Left lung (tissue), 10 donors: Measurements from ENCODE around the gene MCF2L. TPM values are rescaled to one million over a fixed set of nuclear protein-coding genes. Genes with fewer than 3 reads are reported as not detected.

ENCODE experiments used
- ATAC-seq: fragments of 200-7000 bp; cut with Tn5 transposase; one replicate; pipeline ENCODE4 v1.9.1; 2020; ENCODE audit warnings: moderate library complexity
- DNase-seq, 4 donors: peaks; one replicate each; pipeline ENCODE4 v3.0.0-alpha.2; 2013 to 2020
- H3K27ac ChIP-seq, 2 donors: fragments of 200-600 bp; sonication (generic) in 1 of 2; one replicate each; pipeline versions ENCODE4 v1.5.0 to v1.8.0; 2020 to 2021
- H3K27me3 ChIP-seq, 2 donors: fragments of 200-600 bp; sonication (generic) in 1 of 2; one replicate each; pipeline versions ENCODE4 v1.5.0 to v1.8.0; 2020 to 2021
- H3K36me3 ChIP-seq, 2 donors: fragments of 200-600 bp; sonication (generic) in 1 of 2; one replicate each; pipeline versions ENCODE4 v1.5.0 to v1.8.0; 2020 to 2021
- H3K4me1 ChIP-seq, 2 donors: fragments of 200-600 bp; one replicate each; pipeline ENCODE4 v1.8.0; 2021
- H3K4me3 ChIP-seq, 2 donors: fragments of 200-600 bp; sonication (generic) in 1 of 2; one replicate each; pipeline versions ENCODE4 v1.5.0 to v1.8.0; 2020 to 2021; ENCODE audit warnings: mild to moderate bottlenecking in 1 of 2
- H3K9me3 ChIP-seq, 2 donors: fragments of 200-600 bp; sonication (generic) in 1 of 2; one replicate each; pipeline versions ENCODE4 v1.5.0 to v1.8.0; 2020 to 2021
- intact Hi-C, 2 donors: fragments of 100-400 bp; cut with DNase I; formaldehyde crosslinking; loops; one replicate each; pipeline versions ENCODE4 v1.11.2 to v1.14.2; 2022
- polyA plus RNA-seq, 6 donors: library from polyadenylated mRNA; unstranded; fragments of 120-200 nt; gene quantifications; one replicate each; pipeline ENCODE4 v1.2.1, GENCODE V29; 2013; ENCODE audit not compliant: insufficient read length in 6 of 6
- total RNA-seq, 2 donors: library from RNA; stranded (reverse); fragmentation: NEBNext Ultra II Directional; extraction: Animal tissue kit (Norgen Biotek cat#: 25700); gene quantifications; one replicate each; pipeline ENCODE4 v1.2.1, GENCODE V29; 2021
- TF ChIP-seq, protein P1 (sequence below), 2 donors: fragments of 200-600 bp; sonication (generic) in 1 of 2; IDR thresholded peaks; one replicate each; pipeline versions ENCODE4 v1.5.0 to v1.8.0; 2021; ENCODE audit warnings: antibody characterized with exemption in 2 of 2
- donor health status: DM: no; HTN: yes; CAD: no.
- donor health status: DM: no; HTN: no; CAD: no.

The MCF2L gene
- total and polyA plus RNA-seq, 8 donors, result 22.2 to 39.5 (median 33.7) TPM

DNA sequence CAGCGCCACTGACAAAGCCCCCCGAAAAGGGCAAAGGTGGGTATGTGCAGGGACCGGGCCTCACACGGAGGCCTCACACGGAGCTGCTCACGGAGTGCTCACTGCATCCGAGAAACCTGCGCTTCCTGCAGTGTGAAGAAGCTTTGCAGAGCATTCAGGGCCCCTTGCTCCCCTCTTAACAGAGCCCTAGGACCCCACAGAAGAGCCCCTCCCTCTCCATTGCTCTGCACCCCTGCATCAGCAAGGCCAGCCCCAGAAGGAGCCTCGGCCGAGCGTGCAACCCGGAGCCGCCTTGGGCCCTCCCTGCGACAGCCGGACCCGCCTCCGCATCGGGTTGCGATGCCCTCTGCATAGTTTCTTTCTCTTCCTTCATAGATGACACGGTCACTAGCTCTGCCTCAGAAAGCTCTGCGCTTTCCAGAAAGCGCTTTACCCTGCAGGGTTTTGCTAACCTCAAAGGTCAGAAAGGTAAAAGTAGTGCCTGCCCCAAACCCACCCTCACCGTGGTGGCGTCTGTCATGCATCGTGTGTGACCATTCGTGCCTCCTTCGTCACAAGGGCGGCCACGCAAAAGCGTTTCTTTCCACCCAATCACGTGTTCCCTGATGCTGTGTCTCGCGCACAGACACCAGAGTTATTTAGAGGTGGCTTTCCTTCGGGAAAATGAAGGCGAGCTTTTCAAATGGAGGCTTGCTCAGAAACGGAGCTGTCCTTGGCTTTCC, 120.8 kb downstream of the MCF2L start:
- Histone ChIP-seq H3K4me3 (no peak overlapping the region), H3K27ac (no peak overlapping the region), H3K36me3 (peaks cover 0 to 43% of the 10 kb centered on the region in 2 donors), H3K9me3 (no peaks in the 10 kb centered on the region), H3K27me3 (no peaks in the 10 kb centered on the region), H3K4me1 (no peaks in the 10 kb centered on the region)
- TF ChIP-seq, protein P1, sequence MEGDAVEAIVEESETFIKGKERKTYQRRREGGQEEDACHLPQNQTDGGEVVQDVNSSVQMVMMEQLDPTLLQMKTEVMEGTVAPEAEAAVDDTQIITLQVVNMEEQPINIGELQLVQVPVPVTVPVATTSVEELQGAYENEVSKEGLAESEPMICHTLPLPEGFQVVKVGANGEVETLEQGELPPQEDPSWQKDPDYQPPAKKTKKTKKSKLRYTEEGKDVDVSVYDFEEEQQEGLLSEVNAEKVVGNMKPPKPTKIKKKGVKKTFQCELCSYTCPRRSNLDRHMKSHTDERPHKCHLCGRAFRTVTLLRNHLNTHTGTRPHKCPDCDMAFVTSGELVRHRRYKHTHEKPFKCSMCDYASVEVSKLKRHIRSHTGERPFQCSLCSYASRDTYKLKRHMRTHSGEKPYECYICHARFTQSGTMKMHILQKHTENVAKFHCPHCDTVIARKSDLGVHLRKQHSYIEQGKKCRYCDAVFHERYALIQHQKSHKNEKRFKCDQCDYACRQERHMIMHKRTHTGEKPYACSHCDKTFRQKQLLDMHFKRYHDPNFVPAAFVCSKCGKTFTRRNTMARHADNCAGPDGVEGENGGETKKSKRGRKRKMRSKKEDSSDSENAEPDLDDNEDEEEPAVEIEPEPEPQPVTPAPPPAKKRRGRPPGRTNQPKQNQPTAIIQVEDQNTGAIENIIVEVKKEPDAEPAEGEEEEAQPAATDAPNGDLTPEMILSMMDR (IDR thresholded peaks at IDR 0.05), result no peak
- intact Hi-C loops, result no loop called here
- DNase-seq (peak in 1 of 4 donors; percentile 75), ATAC-seq (no peak)

DNA sequence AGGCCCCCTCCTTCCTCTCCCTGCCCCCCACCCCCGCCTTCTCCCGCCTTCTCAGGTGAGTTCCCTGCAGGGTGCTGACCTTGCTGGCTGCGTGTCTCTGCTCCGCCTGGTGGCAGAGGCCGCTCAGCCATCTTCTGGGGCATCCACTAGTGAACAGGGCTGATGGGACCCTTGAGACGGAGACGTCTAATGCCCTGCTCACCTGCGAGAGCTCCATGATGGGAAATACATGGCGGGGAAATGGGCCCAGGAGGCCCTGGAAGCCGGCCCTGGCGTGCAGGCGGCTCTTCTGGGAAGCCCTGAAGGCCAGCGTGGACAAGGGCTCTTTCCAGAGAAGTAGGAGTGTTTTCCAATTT, 121.4 kb downstream of the MCF2L start:
- DNase-seq (peak in 1 of 4 donors; percentile 58), ATAC-seq (no peak)
- Histone ChIP-seq H3K4me1 (no peaks in the 10 kb centered on the region), H3K4me3 (no peak overlapping the region), H3K36me3 (peaks cover 0 to 39% of the 10 kb centered on the region in 2 donors), H3K9me3 (no peaks in the 10 kb centered on the region), H3K27me3 (no peaks in the 10 kb centered on the region), H3K27ac (no peak overlapping the region)
- TF ChIP-seq, protein P1 (IDR thresholded peaks at IDR 0.05), result no peak
- intact Hi-C loops, result no loop called here

DNA sequence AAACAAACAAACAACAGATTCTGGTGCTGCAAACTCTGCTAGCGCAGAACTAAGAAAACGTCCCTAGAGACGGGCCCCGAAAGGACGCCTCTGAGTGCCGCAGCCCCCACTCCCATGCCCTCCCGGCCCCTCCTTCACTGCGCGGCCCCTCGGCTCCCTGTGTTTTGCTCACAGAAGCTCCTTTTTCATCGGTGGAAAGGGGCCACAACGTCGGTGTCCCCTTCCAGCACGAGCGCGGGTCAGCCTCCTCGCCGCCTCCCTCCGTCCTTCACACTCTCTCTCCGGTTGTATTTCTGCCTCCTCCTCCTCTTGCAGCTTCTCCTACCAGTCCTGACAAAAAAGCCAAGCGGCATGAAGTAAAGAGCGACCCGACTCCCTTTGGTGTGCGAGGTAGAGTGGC, 121.8 kb downstream of the MCF2L start:
- H3K4me3 ChIP-seq, result no peak overlapping the region
- H3K27ac ChIP-seq, result no peak overlapping the region
- no peak for ATAC-seq
- no peaks in the 10 kb centered on the region for H3K9me3 ChIP-seq
- peak in 1 of 4 donors; percentile 53 for DNase-seq
- TF ChIP-seq, protein P1 (IDR thresholded peaks at IDR 0.05), result no peak
- H3K27me3 ChIP-seq, result no peaks in the 10 kb centered on the region
- no peaks in the 10 kb centered on the region for H3K4me1 ChIP-seq
- H3K36me3 ChIP-seq, result peaks cover 0 to 41% of the 10 kb centered on the region in 2 donors
- intact Hi-C loops, result no loop called here

DNA sequence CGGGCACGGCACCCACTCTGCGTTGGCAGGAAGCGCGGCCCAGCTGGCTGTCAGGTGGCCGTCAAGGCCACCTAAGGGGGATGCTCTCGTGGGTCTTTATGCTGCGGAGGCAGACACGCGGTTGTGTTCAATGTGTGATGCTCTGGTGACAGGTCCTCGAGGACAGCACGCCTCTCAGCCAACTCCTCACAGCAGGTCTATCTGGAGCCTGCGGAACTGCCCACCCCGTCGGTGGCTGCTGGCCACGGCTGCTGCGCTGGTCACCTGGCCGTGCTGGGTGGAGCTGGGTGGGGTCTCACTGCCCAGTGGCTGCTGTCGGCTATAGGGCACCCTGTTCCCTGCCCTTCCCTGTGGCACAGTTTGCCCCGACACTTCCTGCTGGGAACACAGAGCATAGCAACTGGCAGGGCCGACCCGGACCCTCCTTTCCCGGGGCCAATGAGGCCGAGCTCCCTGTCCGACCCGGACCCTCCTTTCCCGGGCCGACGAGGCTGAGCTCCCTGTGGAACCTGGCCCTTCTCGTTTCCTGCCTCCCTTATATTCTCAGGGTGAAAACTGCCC, 122.3 kb downstream of the MCF2L start:
- Histone ChIP-seq H3K36me3 (peaks cover 0 to 46% of the 10 kb centered on the region in 2 donors), H3K4me3 (no peak overlapping the region), H3K9me3 (no peaks in the 10 kb centered on the region), H3K27ac (no peak overlapping the region), H3K4me1 (no peaks in the 10 kb centered on the region), H3K27me3 (no peaks in the 10 kb centered on the region)
- intact Hi-C loops, result no loop called here
- DNase-seq (peak in 1 of 4 donors; percentile 61), ATAC-seq (no peak)
- TF ChIP-seq, protein P1 (IDR thresholded peaks at IDR 0.05), result no peak

DNA sequence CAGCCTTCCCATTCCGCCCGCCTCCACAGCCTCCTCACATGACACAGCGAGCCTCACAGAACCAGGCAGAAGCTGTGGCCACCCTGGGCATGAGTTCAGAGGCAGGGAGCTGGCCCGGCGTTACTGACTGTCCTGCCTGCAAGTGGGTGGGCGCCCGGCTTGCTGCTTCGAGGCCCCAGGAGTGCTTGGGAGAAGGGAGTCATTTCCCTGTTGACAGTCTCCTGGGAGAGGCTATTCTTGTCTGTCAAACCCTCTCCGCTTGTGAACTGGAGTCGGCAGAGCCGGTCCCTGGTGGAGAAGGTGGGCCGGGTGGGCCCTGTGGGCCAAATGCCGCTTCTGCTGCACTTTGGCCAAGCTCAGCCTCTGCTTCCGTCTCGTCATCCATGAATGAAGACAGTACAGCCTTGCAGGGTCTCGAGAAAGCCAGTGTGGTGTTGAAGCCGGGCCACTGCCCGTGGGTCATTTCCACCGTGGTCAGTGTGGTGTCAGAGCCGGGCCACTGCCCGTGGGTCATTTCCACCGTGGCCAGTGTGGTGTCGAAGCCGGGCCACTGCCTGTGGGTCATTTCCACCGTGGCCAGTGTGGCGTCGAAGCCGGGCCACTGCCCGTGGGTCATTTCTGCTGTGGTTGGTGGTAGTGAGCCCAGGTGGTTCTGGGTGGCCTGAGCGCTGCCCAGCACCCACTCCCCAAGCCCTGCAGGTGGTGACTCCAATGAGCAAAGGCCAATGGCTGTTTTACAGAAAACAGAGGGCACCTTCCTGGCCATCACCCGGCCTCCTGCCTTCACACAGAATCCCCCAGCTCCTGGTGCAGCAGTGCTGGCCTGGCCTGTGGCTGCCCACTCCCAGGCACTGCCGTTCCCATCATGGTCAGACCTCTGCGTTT, 123.1 kb downstream of the MCF2L start:
- H3K27ac ChIP-seq, result no peak overlapping the region
- peaks cover 0 to 4% of the 10 kb centered on the region in 2 donors for H3K27me3 ChIP-seq
- no peak overlapping the region for H3K4me3 ChIP-seq
- peak in 1 of 4 donors; percentile 80 for DNase-seq
- no peak for ATAC-seq
- intact Hi-C loops, result no loop called here
- TF ChIP-seq, protein P1 (IDR thresholded peaks at IDR 0.05), result no peak
- H3K4me1 ChIP-seq, result no peaks in the 10 kb centered on the region
- no peaks in the 10 kb centered on the region for H3K9me3 ChIP-seq
- H3K36me3 ChIP-seq, result peaks cover 0 to 49% of the 10 kb centered on the region in 2 donors
